GM23338 (cell line): ENCODE measurements around the gene GRIP2. TPM values are rescaled to one million over a fixed set of nuclear protein-coding genes. Genes with fewer than 3 reads are reported as not detected.

Source experiments
- ATAC-seq: fragments of 200-7000 bp; cut with Tn5 transposase; 3 replicates; pipeline ENCODE4 v1.9.1; 2020
- DNase-seq: peaks from one replicate; pipeline ENCODE4 v3.0.0-alpha.2; 2015; ENCODE audit warnings: low spot score
- H2AFZ ChIP-seq: fragments of 200-600 bp; sonication (generic); 2 replicates; pipeline ENCODE4 v1.8.0; 2016; ENCODE audit warnings: antibody characterized with exemption, mild to moderate bottlenecking, moderate library complexity
- H3F3A ChIP-seq: fragments of 200-600 bp; sonication (generic); replicated peaks from 2 replicates; pipeline ENCODE4 v1.8.0; 2017; ENCODE audit warnings: antibody characterized with exemption, mixed run types, low read depth
- H3K27ac ChIP-seq: fragments of 200-600 bp; sonication (generic); 2 replicates; pipeline ENCODE4 v1.6.1; 2016; ENCODE audit warnings: low read depth
- H3K27me3 ChIP-seq: fragments of 200-600 bp; sonication (generic); 2 replicates; pipeline ENCODE4 v1.8.0; 2016; ENCODE audit warnings: mild to moderate bottlenecking, mixed run types, moderate library complexity; ENCODE audit not compliant: insufficient read depth
- H3K36me3 ChIP-seq: fragments of 200-600 bp; sonication (generic); 2 replicates; pipeline ENCODE4 v1.8.0; 2016; ENCODE audit warnings: mild to moderate bottlenecking; ENCODE audit not compliant: insufficient read depth
- H3K4me1 ChIP-seq: fragments of 200-600 bp; sonication (generic); 2 replicates; pipeline ENCODE4 v1.8.0; 2016; ENCODE audit warnings: mild to moderate bottlenecking, moderate library complexity; ENCODE audit not compliant: insufficient read depth
- H3K4me2 ChIP-seq: fragments of 200-600 bp; sonication (generic); 2 replicates; pipeline ENCODE4 v1.7.1; 2017; ENCODE audit warnings: mixed run types
- H3K4me3 ChIP-seq: fragments of 200-600 bp; sonication (generic); 2 replicates; pipeline ENCODE4 v1.6.1; 2016; ENCODE audit warnings: mixed run types
- H3K79me2 ChIP-seq: fragments of 200-600 bp; sonication (generic); replicated peaks from 2 replicates; pipeline ENCODE4 v1.8.0; 2017; ENCODE audit warnings: mild to moderate bottlenecking; ENCODE audit not compliant: insufficient read depth
- H3K9me2 ChIP-seq: fragments of 200-600 bp; sonication (generic); 2 replicates; pipeline ENCODE4 v1.8.0; 2017; ENCODE audit not compliant: insufficient read depth
- H4K20me1 ChIP-seq: fragments of 200-600 bp; sonication (generic); replicated peaks from 2 replicates; pipeline ENCODE4 v1.8.0; 2017; ENCODE audit warnings: mild to moderate bottlenecking; ENCODE audit not compliant: insufficient read depth
- H3K27ac Mint-ChIP-seq: 2 replicates; pipeline ENCODE4 v1.8.0; 2020; ENCODE audit warnings: inconsistent platforms, mild to moderate bottlenecking, moderate library complexity, mixed read lengths
- H3K27me3 Mint-ChIP-seq: 3 replicates; pipeline ENCODE4 v1.8.0; 2022; ENCODE audit warnings: low read depth, mild to moderate bottlenecking, moderate library complexity, mixed read lengths, inconsistent platforms; ENCODE audit not compliant: insufficient read depth, poor library complexity
- H3K36me3 Mint-ChIP-seq: 3 replicates; pipeline ENCODE4 v1.8.0; 2021; ENCODE audit warnings: low read depth, mild to moderate bottlenecking, inconsistent platforms, moderate library complexity, mixed read lengths
- H3K4me1 Mint-ChIP-seq: 3 replicates; pipeline ENCODE4 v1.8.0; 2020; ENCODE audit warnings: mild to moderate bottlenecking, inconsistent platforms, mixed read lengths
- H3K4me3 Mint-ChIP-seq: 3 replicates; pipeline ENCODE4 v1.8.0; 2021; ENCODE audit warnings: moderate library complexity, mild to moderate bottlenecking, inconsistent platforms, mixed read lengths
- H3K9me3 Mint-ChIP-seq: 3 replicates; pipeline ENCODE4 v1.8.0; 2020; ENCODE audit warnings: moderate library complexity, mild to moderate bottlenecking, inconsistent platforms, mixed read lengths
- CTCF ChIP-seq, 2 experiments: fragments of 200-600 bp in 1 of 2; sonication (generic) in 1 of 2; conservative IDR thresholded peaks; 2 replicates each; pipeline versions ENCODE4 v1.5.1 to v1.6.1; 2016 to 2017; ENCODE audit warnings: antibody characterized with exemption in 2 of 2, low read depth in 2 of 2, mild to moderate bottlenecking in 2 of 2, moderate library complexity in 1 of 2
- EZH2 ChIP-seq: fragments of 200-600 bp; sonication (generic); IDR thresholded peaks from one replicate; pipeline ENCODE4 v1.8.0; 2017; ENCODE audit warnings: antibody characterized with exemption, mild to moderate bottlenecking, low read depth; ENCODE audit not compliant: unreplicated experiment
- JUNB ChIP-seq: IDR thresholded peaks from one replicate; pipeline ENCODE4 v1.6.1; 2016; ENCODE audit warnings: antibody characterized with exemption; ENCODE audit not compliant: unreplicated experiment
- NANOG ChIP-seq: IDR thresholded peaks from 2 replicates; pipeline ENCODE4 v1.6.1; 2016; ENCODE audit warnings: antibody characterized with exemption, borderline replicate concordance
- REST ChIP-seq: IDR thresholded peaks from one replicate; pipeline ENCODE4 v1.6.1; 2018; ENCODE audit warnings: antibody characterized with exemption; ENCODE audit not compliant: unreplicated experiment
- polyA plus RNA-seq: library from polyadenylated mRNA; unstranded; fragments of >200 nt; fragmentation: Nextera tagmentation; extraction: Ambion mirVana; gene quantifications from 2 replicates; pipeline ENCODE4 v1.2.1, GENCODE V29; 2016
- total RNA-seq: library from RNA; depleted of rRNA; stranded (reverse); fragments of >200 nt; shearing (Covaris generic); gene quantifications from 2 replicates; pipeline ENCODE4 v1.2.3, GENCODE V29; 2014

GRIP2 gene
- total and polyA plus RNA-seq, 2 experiments from 2014 or later = 3.6 to 5.8 TPM

- H3K9me2 ChIP-seq = no peaks in the 10 kb centered on the region
- no peak for TF ChIP-seq REST
- TF ChIP-seq CTCF (conservative IDR thresholded peaks at IDR 0.05; ENCODE audit: low read depth in 2 of 2) = peak; percentile 50 to 87
- no peak for TF ChIP-seq JUNB
- 0 out of 2 replicates have a peak, but pooled peaks cover 13% of the 10 kb centered on the region for H3F3A ChIP-seq
- H3K36me3 ChIP-seq = peaks cover 17% of the 10 kb centered on the region
- Mint-ChIP-seq H3K27me3 (peaks cover 12% of the 10 kb centered on the region), H3K9me3 (no peaks in the 10 kb centered on the region), H3K4me1 (peaks cover 14% of the 10 kb centered on the region), H3K27ac (no peak overlapping the region), H3K36me3 (peaks cover 46% of the 10 kb centered on the region), H3K4me3 (no peak overlapping the region)
- H3K4me3 ChIP-seq = no peak overlapping the region
- 0 out of 2 replicates have a peak overlapping the region, but pooled peaks have one; percentile 39 for H3K27ac ChIP-seq
- H4K20me1 ChIP-seq = peaks cover 7% of the 10 kb centered on the region
- H3K27me3 ChIP-seq = no peaks in the 10 kb centered on the region
- DNase-seq (peak; percentile 68), ATAC-seq (peak; percentile 65)
- peaks cover 10% of the 10 kb centered on the region for H3K4me1 ChIP-seq
- H3K79me2 ChIP-seq = no peaks in the 10 kb centered on the region
- H2AFZ ChIP-seq = no peak overlapping the region
- no peak overlapping the region for H3K4me2 ChIP-seq
Observed at GRCh38 chr3:14461748-14462324, 78.3 kb downstream of the GRIP2 start.

- H3K4me3 Mint-ChIP-seq = no peak overlapping the region
- Histone ChIP-seq H3F3A (0 out of 2 replicates have a peak, but pooled peaks cover 13% of the 10 kb centered on the region), H3K79me2 (no peaks in the 10 kb centered on the region), H3K4me1 (peaks cover 10% of the 10 kb centered on the region), H3K4me3 (no peak overlapping the region), H2AFZ (no peak overlapping the region), H4K20me1 (peaks cover 7% of the 10 kb centered on the region), H3K36me3 (peaks cover 18% of the 10 kb centered on the region), H3K9me2 (no peaks in the 10 kb centered on the region), H3K27ac (no peak overlapping the region), H3K27me3 (no peaks in the 10 kb centered on the region), H3K4me2 (no peak overlapping the region)
- peaks cover 46% of the 10 kb centered on the region for H3K36me3 Mint-ChIP-seq
- peaks cover 14% of the 10 kb centered on the region for H3K4me1 Mint-ChIP-seq
- H3K27ac Mint-ChIP-seq = no peak overlapping the region
- no peak for DNase-seq
- peaks cover 12% of the 10 kb centered on the region for H3K27me3 Mint-ChIP-seq
- H3K9me3 Mint-ChIP-seq = no peaks in the 10 kb centered on the region
- ATAC-seq = no peak; the same call in 2 of the 3 replicates
- TF ChIP-seq REST = no peak
- no peak for TF ChIP-seq NANOG
- TF ChIP-seq EZH2 = no peak
Observed at GRCh38 chr3:14461006-14461747, 79.0 kb downstream of the GRIP2 start.
